ENCODE measurements around the gene BTG4.

Gene BTG4

DNA sequence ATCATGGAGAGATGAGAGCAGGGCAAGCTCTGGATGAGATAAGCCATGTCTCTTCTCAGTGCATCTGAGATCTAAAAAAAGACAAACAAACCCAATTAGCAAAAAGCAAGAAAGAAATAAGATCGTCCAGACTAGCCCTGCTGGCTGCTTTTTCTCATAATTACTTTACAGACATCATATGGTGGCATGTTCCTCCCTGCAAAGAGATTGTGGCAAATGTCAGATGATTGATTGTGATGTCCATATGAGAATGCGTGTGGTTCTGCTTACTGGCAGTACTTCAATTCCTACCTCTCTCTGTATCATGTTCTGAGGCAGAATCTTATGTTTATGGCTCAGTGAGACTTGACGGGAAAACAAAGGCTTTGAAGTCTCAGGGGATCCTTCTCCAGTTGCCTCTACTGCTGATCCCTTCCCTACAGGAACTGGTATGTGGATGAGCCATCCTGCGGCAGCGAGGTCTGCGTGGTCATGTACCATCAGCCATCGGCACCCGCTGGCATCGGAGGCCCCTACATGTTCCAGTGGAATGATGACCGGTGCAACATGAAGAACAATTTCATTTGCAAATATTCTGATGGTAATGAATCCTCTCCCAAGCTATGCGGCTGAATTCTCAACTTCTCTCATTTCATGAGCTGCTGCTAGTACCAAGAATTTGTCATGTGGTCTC lies 37.1 kb upstream of the BTG4 start:
- H3K36me3 ChIP-seq: no peaks in the 10 kb centered on the region
- no peak overlapping the region for H3K27ac ChIP-seq
- H3K9me3 ChIP-seq (ENCODE audit: severe bottlenecking): no peaks in the 10 kb centered on the region
- TF ChIP-seq, protein P1, sequence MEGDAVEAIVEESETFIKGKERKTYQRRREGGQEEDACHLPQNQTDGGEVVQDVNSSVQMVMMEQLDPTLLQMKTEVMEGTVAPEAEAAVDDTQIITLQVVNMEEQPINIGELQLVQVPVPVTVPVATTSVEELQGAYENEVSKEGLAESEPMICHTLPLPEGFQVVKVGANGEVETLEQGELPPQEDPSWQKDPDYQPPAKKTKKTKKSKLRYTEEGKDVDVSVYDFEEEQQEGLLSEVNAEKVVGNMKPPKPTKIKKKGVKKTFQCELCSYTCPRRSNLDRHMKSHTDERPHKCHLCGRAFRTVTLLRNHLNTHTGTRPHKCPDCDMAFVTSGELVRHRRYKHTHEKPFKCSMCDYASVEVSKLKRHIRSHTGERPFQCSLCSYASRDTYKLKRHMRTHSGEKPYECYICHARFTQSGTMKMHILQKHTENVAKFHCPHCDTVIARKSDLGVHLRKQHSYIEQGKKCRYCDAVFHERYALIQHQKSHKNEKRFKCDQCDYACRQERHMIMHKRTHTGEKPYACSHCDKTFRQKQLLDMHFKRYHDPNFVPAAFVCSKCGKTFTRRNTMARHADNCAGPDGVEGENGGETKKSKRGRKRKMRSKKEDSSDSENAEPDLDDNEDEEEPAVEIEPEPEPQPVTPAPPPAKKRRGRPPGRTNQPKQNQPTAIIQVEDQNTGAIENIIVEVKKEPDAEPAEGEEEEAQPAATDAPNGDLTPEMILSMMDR (IDR thresholded peaks at IDR 0.05; ENCODE audit: low read depth, low read length): no peak
- H3K27me3 ChIP-seq (ENCODE audit: insufficient read depth, low read depth, severe bottlenecking): no peaks in the 10 kb centered on the region
- no peak overlapping the region for H3K4me3 ChIP-seq (ENCODE audit: low read depth, low read length)
- DNase-seq: no peak

- Histone ChIP-seq H3K36me3 (no peaks in the 10 kb centered on the region), H3K9me3 (ENCODE audit: severe bottlenecking) (no peaks in the 10 kb centered on the region), H3K27ac (no peak overlapping the region), H3K4me3 (ENCODE audit: low read depth, low read length) (no peak overlapping the region), H3K27me3 (ENCODE audit: insufficient read depth, low read depth, severe bottlenecking) (no peaks in the 10 kb centered on the region)
- TF ChIP-seq, protein P1 (IDR thresholded peaks at IDR 0.05; ENCODE audit: low read depth, low read length): no peak
- DNase-seq: no peak
Observed at GRCh38 chr11:111548525-111548924, 36.3 kb upstream of the BTG4 start.

DNA sequence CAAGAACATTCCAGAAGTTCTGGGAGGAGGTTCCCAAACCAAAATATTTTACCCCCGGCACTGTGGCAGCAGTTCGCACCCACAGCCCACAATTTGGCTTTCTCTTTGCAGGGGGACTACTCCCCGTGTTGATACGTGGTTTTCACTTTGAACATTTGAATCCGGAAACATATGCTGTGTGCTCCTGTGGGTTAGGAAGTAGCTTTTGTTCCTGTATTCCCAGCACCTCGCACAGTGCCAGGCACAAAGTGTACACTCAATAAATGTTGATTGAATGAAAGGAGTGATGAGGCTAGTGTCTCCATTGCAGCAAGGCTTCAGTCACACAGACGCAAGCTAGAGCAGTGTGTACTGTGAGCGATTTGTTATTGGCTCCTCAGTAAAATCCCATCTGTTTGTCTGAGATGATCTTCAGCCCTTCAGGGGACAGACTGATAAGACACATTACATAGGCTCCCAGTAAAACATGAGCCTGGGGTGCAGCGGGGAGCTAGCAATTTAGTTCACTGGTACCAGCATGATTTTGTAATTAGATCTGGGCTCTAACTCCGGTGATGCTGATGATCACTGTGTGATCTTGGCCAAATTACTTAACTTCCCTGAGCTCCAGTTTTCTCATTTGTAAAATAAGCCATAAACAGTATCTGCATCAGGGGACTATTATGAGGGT lies 30.6 kb upstream of the BTG4 start:
- no peak for DNase-seq
- no peaks in the 10 kb centered on the region for H3K9me3 ChIP-seq (ENCODE audit: severe bottlenecking)
- no peaks in the 10 kb centered on the region for H3K36me3 ChIP-seq
- no peak overlapping the region for H3K4me3 ChIP-seq (ENCODE audit: low read depth, low read length)
- TF ChIP-seq, protein P1 (IDR thresholded peaks at IDR 0.05; ENCODE audit: low read depth, low read length): no peak
- no peak overlapping the region for H3K27ac ChIP-seq
- no peaks in the 10 kb centered on the region for H3K27me3 ChIP-seq (ENCODE audit: insufficient read depth, low read depth, severe bottlenecking)

DNA sequence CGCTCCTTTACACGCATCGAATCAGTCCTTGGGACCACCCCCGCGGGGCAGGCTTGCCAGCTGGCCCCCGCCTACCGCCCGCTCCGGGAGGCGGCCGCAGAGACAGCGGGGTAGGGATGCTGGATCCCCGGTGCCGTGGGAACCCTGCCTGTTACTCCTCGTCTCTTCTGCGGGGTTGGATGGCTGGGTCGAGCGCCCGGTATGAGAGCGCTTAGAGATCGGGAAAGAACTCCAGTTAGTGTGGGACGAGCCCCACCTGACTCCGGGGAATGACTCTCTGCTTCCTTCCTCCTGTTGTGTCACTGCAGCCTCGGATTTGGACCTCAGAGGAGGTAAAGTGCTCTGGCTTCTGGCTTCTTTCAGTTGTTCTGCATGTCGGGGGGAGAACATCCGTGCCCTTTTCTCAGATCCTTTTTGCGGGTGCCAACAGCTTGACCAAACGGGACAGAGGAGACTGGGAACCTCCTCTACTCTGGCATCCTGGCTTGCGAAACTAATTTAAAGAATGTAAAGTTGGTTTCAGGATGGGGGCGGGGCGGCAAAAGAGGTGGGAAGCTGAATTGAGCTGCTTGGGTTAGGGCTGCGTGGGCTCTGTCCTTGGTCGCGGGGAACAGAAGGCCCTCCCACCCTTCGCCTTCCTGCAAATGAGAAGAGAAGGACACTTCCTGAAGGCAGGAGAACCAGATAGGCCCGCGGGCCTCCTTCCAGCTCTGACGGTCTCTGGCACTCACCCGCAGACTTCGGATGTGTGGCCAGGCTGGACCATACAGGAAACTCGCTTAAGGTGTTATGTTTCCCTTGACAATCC lies 29.3 kb upstream of the BTG4 start:
- no peaks in the 10 kb centered on the region for H3K27me3 ChIP-seq (ENCODE audit: insufficient read depth, low read depth, severe bottlenecking)
- no peaks in the 10 kb centered on the region for H3K9me3 ChIP-seq (ENCODE audit: severe bottlenecking)
- no peaks in the 10 kb centered on the region for H3K36me3 ChIP-seq
- no peak overlapping the region for H3K4me3 ChIP-seq (ENCODE audit: low read depth, low read length)
- no peak overlapping the region for H3K27ac ChIP-seq
- TF ChIP-seq, protein P1 (IDR thresholded peaks at IDR 0.05; ENCODE audit: low read depth, low read length): no peak
- DNase-seq: no peak

GRCh38 chr11:111540937-111541253 lies 28.7 kb upstream of the BTG4 start:
- Histone ChIP-seq H3K27me3 (ENCODE audit: insufficient read depth, low read depth, severe bottlenecking) (no peaks in the 10 kb centered on the region), H3K36me3 (no peaks in the 10 kb centered on the region), H3K9me3 (ENCODE audit: severe bottlenecking) (no peaks in the 10 kb centered on the region), H3K4me3 (ENCODE audit: low read depth, low read length) (no peak overlapping the region), H3K27ac (no peak overlapping the region)
- DNase-seq: no peak
- TF ChIP-seq, protein P1 (IDR thresholded peaks at IDR 0.05; ENCODE audit: low read depth, low read length): no peak
